Endothelial cell (in vitro differentiated cells): ENCODE measurements around the gene TTC9B. TPM values are rescaled to one million over a fixed set of nuclear protein-coding genes. Genes with fewer than 3 reads are reported as not detected.

Source experiments
- DNase-seq: peaks from one replicate; pipeline ENCODE4 v3.0.0; 2021; ENCODE audit warnings: low spot score
- H3K27ac Mint-ChIP-seq: one replicate; pipeline ENCODE4 v1.8.0; 2021; ENCODE audit warnings: mixed read lengths, inconsistent platforms; ENCODE audit not compliant: unreplicated experiment
- H3K27me3 Mint-ChIP-seq: one replicate; pipeline ENCODE4 v1.8.0; 2021; ENCODE audit warnings: mild to moderate bottlenecking, moderate library complexity, mixed read lengths, inconsistent platforms; ENCODE audit not compliant: unreplicated experiment
- H3K36me3 Mint-ChIP-seq: one replicate; pipeline ENCODE4 v1.8.0; 2021; ENCODE audit warnings: mild to moderate bottlenecking, low read depth, mixed read lengths, inconsistent platforms; ENCODE audit not compliant: unreplicated experiment
- H3K4me1 Mint-ChIP-seq: one replicate; pipeline ENCODE4 v1.8.0; 2021; ENCODE audit warnings: mild to moderate bottlenecking, mixed read lengths, inconsistent platforms; ENCODE audit not compliant: unreplicated experiment
- H3K4me3 Mint-ChIP-seq: one replicate; pipeline ENCODE4 v1.8.0; 2021; ENCODE audit warnings: mild to moderate bottlenecking, mixed read lengths, inconsistent platforms; ENCODE audit not compliant: unreplicated experiment
- H3K9me3 Mint-ChIP-seq: one replicate; pipeline ENCODE4 v1.8.0; 2021; ENCODE audit warnings: mixed read lengths, inconsistent platforms; ENCODE audit not compliant: unreplicated experiment
- total RNA-seq: library from RNA; stranded (reverse); fragmentation: NEBNext Ultra II Directional; extraction: Animal tissue kit (Norgen Biotek cat#: 25700); gene quantifications from one replicate; pipeline ENCODE4 v1.2.1, GENCODE V29; 2021; ENCODE audit not compliant: unreplicated experiment
- TF ChIP-seq, protein P1 (sequence below): fragments of 200-600 bp; sonication (generic); IDR thresholded peaks from one replicate; pipeline ENCODE4 v1.5.0; 2021; ENCODE audit warnings: antibody characterized with exemption; ENCODE audit not compliant: unreplicated experiment

TTC9B gene
- total RNA-seq, 1 donor from 2014 or later: 1.1 TPM

DNA sequence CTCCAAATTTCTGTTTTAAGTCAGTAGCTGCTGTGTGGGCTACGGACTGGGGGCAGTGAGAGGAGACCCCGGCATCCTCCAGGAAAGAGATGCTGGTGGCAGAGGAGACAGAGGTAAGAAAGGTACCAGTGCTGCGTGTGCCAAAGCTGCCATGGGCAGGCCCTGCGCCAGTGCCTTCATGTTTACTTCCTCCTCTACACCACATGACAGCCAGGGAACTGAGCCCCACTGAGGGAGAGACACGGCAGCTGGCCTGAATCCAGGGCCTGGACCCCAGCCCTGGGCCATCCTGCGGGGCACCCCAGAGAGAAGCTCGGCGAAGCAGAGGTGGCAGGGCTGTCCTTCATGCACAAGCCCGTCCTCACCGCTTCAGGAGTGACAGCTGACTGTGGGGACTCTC is 31.0 kb upstream of the TTC9B start:
- Mint-ChIP-seq H3K27ac (no peak overlapping the region), H3K4me1 (no peaks in the 10 kb centered on the region), H3K9me3 (no peaks in the 10 kb centered on the region), H3K4me3 (no peak overlapping the region), H3K27me3 (peaks cover 4% of the 10 kb centered on the region), H3K36me3 (peaks cover 26% of the 10 kb centered on the region)
- DNase-seq: no peak
- TF ChIP-seq, protein P1, sequence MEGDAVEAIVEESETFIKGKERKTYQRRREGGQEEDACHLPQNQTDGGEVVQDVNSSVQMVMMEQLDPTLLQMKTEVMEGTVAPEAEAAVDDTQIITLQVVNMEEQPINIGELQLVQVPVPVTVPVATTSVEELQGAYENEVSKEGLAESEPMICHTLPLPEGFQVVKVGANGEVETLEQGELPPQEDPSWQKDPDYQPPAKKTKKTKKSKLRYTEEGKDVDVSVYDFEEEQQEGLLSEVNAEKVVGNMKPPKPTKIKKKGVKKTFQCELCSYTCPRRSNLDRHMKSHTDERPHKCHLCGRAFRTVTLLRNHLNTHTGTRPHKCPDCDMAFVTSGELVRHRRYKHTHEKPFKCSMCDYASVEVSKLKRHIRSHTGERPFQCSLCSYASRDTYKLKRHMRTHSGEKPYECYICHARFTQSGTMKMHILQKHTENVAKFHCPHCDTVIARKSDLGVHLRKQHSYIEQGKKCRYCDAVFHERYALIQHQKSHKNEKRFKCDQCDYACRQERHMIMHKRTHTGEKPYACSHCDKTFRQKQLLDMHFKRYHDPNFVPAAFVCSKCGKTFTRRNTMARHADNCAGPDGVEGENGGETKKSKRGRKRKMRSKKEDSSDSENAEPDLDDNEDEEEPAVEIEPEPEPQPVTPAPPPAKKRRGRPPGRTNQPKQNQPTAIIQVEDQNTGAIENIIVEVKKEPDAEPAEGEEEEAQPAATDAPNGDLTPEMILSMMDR: no peak

- H3K27ac Mint-ChIP-seq: no peak overlapping the region
- no peaks in the 10 kb centered on the region for H3K9me3 Mint-ChIP-seq
- peaks cover 4% of the 10 kb centered on the region for H3K27me3 Mint-ChIP-seq
- DNase-seq: no peak
- H3K4me1 Mint-ChIP-seq: no peaks in the 10 kb centered on the region
- no peak overlapping the region for H3K4me3 Mint-ChIP-seq
- TF ChIP-seq, protein P1: no peak
- peaks cover 21% of the 10 kb centered on the region for H3K36me3 Mint-ChIP-seq
These were observed 29.6 kb upstream of the TTC9B start for GRCh38 chr19:40247735-40248262.

- peaks cover 15% of the 10 kb centered on the region for H3K36me3 Mint-ChIP-seq
- no peaks in the 10 kb centered on the region for H3K4me1 Mint-ChIP-seq
- TF ChIP-seq, protein P1: no peak
These were observed 29.0 kb upstream of the TTC9B start for GRCh38 chr19:40247178-40247577.

DNA sequence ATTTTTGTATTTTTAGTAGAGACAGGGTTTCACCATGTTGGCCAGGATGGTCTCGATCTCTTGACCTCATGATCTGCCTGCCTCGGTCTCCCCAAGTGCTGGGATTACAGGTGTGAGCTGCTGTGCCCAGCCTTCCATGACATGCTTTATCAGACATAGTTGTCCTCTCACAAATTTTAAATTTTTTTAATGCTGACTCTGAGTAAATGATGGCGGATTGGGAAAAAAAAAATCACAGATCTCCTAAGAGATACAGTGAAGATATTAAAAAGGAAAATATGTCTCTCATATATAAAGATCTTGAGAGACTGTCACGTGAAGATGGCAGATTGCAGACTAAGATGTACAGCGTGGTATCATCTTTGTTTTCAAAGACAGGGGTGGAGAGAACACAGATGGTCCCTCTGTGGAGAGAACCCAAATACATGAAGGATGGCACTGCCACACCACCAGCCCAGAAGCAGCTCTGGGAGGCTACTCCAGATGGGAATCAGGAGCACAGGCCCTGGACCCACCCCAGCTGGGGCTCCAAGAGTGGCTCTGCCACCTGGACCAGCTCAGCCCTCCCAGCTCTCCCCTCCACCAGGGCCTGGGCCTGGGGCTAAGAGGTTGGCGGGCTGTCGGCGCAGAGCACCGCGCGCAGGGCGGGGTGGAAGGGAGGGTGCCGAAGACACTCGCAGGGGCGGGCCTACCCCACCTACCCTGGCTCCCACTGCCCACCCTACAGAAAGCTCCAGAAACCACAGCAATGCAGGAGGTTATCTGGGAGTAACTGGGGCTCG is 28.3 kb upstream of the TTC9B start:
- Mint-ChIP-seq H3K4me3 (no peak overlapping the region), H3K27ac (no peak overlapping the region), H3K27me3 (peaks cover 2% of the 10 kb centered on the region), H3K4me1 (peaks cover 2% of the 10 kb centered on the region), H3K36me3 (peaks cover 12% of the 10 kb centered on the region), H3K9me3 (no peaks in the 10 kb centered on the region)
- no peak for DNase-seq
- TF ChIP-seq, protein P1: no peak

More at GRCh38 chr19:40247178-40247577, 29.0 kb upstream of the TTC9B start:
- H3K4me3 Mint-ChIP-seq: no peak overlapping the region
- H3K27me3 Mint-ChIP-seq: peaks cover 2% of the 10 kb centered on the region
- H3K27ac Mint-ChIP-seq: no peak overlapping the region
- DNase-seq: no peak
- H3K9me3 Mint-ChIP-seq: no peaks in the 10 kb centered on the region

GRCh38 chr19:40245506-40246128 is 27.4 kb upstream of the TTC9B start:
- peaks cover 2% of the 10 kb centered on the region for H3K27me3 Mint-ChIP-seq
- peaks cover 2% of the 10 kb centered on the region for H3K4me1 Mint-ChIP-seq
- no peak overlapping the region for H3K4me3 Mint-ChIP-seq
- no peak for DNase-seq
- TF ChIP-seq, protein P1: no peak
- H3K36me3 Mint-ChIP-seq: peaks cover 14% of the 10 kb centered on the region
- H3K9me3 Mint-ChIP-seq: no peaks in the 10 kb centered on the region
- no peak overlapping the region for H3K27ac Mint-ChIP-seq
